Upper lobe of left lung (tissue), 6 donors: Measurements from ENCODE around the gene MVK. TPM values are rescaled to one million over a fixed set of nuclear protein-coding genes. Genes with fewer than 3 reads are reported as not detected.

Experiments used
- ATAC-seq, 2 donors: fragments of 200-7000 bp; cut with Tn5 transposase; one replicate each; pipeline ENCODE4 v1.9.1; 2022; ENCODE audit warnings: mild to moderate bottlenecking in 2 of 2, moderate library complexity in 2 of 2; ENCODE audit not compliant: low FRiP score in 2 of 2
- DNase-seq, 2 donors: peaks; one replicate each; pipeline ENCODE4 v3.0.0-alpha.2; 2019 to 2020
- H3K27ac ChIP-seq, 4 donors: fragments of 200-600 bp; sonication (generic); one replicate each; pipeline ENCODE4 v1.5.1; 2016 to 2019
- H3K27me3 ChIP-seq, 4 donors: fragments of 200-600 bp; sonication (generic); one replicate each; pipeline ENCODE4 v1.5.1; 2017 to 2019
- H3K36me3 ChIP-seq, 4 donors: fragments of 200-600 bp; sonication (generic); one replicate each; pipeline ENCODE4 v1.5.1; 2016 to 2019
- H3K4me1 ChIP-seq, 4 donors: fragments of 200-600 bp; sonication (generic); one replicate each; pipeline ENCODE4 v1.5.1; 2018 to 2019
- H3K4me3 ChIP-seq, 4 donors: fragments of 200-600 bp; sonication (generic); one replicate each; pipeline ENCODE4 v1.5.1; 2017 to 2019; ENCODE audit warnings: mild to moderate bottlenecking in 2 of 4, moderate library complexity in 1 of 4
- H3K9me3 ChIP-seq, 4 donors: fragments of 200-600 bp; sonication (generic); one replicate each; pipeline ENCODE4 v1.5.1; 2018 to 2019
- EP300 ChIP-seq, 4 donors: sonication (generic); formaldehyde crosslinking; IDR thresholded peaks; one replicate each; pipeline ENCODE4 v1.5.1; 2017; ENCODE audit warnings: antibody characterized with exemption in 4 of 4, control low read depth in 2 of 4
- POLR2A ChIP-seq, 4 donors: fragments of 450-650 bp; IDR thresholded peaks; one replicate each; pipeline ENCODE4 v1.5.1; 2016 to 2017; ENCODE audit warnings: antibody characterized with exemption in 4 of 4, mild to moderate bottlenecking in 2 of 4
- POLR2AphosphoS5 ChIP-seq, 2 donors: sonication (generic); formaldehyde crosslinking; IDR thresholded peaks; one replicate each; pipeline ENCODE4 v1.5.1; 2017; ENCODE audit warnings: antibody characterized with exemption in 2 of 2
- WGBS, 2 donors: methylation state at CpG; one replicate each; pipeline ENCODE4 v1.1.5; 2017 to 2018; 5-methylcytosine and 5-hydroxymethylcytosine counted together
- total RNA-seq, 6 donors: library from RNA; depleted of rRNA in 4 of 6; stranded (reverse); fragments of >200 nt in 4 of 6; gene quantifications; one replicate each; pipeline versions ENCODE4 v1.1.0 to v1.2.1, GENCODE V29; 2016 to 2021
- TF ChIP-seq, protein P1 (sequence below), 6 experiments: fragments of 450-650 bp in 4 of 6; fragments of 200-600 bp in 2 of 6; sonication (generic) in 2 of 6; IDR thresholded peaks; one replicate each; pipeline ENCODE4 v1.5.1; 2016 to 2019; ENCODE audit warnings: antibody characterized with exemption in 6 of 6
- donor health status: DM: no; HTN: no; CAD: no; lungs with moderate emphysema.
- donor health status: DM: no; HTN: yes; CAD: no; lungs with severe emphysema.

MVK gene
- total RNA-seq, 6 donors from 2014 or later = 22.2 to 56.2 (median 41.5) TPM

DNA sequence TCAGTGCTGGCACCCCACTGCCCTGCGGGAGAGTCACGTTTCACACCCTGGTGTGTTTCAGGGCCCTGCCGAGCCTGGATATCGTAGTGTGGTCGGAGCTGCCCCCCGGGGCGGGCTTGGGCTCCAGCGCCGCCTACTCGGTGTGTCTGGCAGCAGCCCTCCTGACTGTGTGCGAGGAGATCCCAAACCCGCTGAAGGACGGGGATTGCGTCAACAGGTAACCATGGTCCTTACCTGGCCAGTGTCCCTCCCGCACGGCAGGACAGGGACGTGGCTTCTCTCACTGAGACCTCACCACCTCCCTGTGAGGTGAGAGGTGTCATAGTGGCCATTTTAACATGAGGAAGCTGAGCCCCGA is 7.7 kb downstream of the MVK start:
- Histone ChIP-seq H3K36me3 (peaks cover 12 to 80% (median 52%) of the 10 kb centered on the region in 4 donors), H3K4me1 (peaks cover 0 to 7% (median 0%) of the 10 kb centered on the region in 4 donors), H3K9me3 (no peaks in the 10 kb centered on the region), H3K4me3 (no peak overlapping the region), H3K27me3 (no peaks in the 10 kb centered on the region), H3K27ac (peak overlapping the region in 2 of 4 donors; percentile 55 to 64)
- WGBS, 2 donors = 92% methylated on average over 17 to 18 of the region's 18 CpGs
- TF ChIP-seq POLR2A (IDR thresholded peaks at IDR 0.05) = no peak
- TF ChIP-seq EP300 (IDR thresholded peaks at IDR 0.05) = no peak
- TF ChIP-seq, protein P1, sequence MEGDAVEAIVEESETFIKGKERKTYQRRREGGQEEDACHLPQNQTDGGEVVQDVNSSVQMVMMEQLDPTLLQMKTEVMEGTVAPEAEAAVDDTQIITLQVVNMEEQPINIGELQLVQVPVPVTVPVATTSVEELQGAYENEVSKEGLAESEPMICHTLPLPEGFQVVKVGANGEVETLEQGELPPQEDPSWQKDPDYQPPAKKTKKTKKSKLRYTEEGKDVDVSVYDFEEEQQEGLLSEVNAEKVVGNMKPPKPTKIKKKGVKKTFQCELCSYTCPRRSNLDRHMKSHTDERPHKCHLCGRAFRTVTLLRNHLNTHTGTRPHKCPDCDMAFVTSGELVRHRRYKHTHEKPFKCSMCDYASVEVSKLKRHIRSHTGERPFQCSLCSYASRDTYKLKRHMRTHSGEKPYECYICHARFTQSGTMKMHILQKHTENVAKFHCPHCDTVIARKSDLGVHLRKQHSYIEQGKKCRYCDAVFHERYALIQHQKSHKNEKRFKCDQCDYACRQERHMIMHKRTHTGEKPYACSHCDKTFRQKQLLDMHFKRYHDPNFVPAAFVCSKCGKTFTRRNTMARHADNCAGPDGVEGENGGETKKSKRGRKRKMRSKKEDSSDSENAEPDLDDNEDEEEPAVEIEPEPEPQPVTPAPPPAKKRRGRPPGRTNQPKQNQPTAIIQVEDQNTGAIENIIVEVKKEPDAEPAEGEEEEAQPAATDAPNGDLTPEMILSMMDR (IDR thresholded peaks at IDR 0.05) = no peak
- TF ChIP-seq POLR2AphosphoS5 (IDR thresholded peaks at IDR 0.05) = no peak
- ATAC-seq = no peak
- peak in 1 of 2 donors; percentile 60 for DNase-seq

DNA sequence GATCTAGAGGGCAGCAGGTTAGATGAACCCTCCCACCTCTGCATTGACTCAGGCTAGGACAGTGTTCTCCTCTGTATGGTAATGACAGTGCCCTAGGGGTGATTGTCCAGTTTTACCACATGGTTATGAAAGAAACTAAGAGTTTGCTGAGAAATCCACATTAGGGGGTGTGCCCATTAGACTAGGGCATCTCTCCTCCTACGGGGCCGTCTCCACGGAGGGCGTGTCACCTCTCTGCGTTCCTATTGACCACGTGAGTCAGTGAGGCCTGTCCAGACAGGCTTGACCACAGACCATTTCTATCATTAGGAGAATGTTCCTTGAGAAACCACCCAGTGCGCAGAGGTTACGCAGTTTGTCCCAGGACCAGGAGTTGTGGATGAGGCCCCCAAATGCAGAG is 8.3 kb downstream of the MVK start:
- Histone ChIP-seq H3K27me3 (no peaks in the 10 kb centered on the region), H3K9me3 (no peaks in the 10 kb centered on the region), H3K27ac (peak overlapping the region in 2 of 4 donors; percentile 55 to 64), H3K4me1 (peaks cover 0 to 7% (median 0%) of the 10 kb centered on the region in 4 donors), H3K36me3 (peaks cover 8 to 82% (median 52%) of the 10 kb centered on the region in 4 donors), H3K4me3 (no peak overlapping the region)
- peak in 1 of 2 donors; percentile 52 for DNase-seq
- WGBS, 2 donors = 71 to 77% methylated on average over 8 of the region's 8 CpGs
- ATAC-seq = peak; percentile 35 to 74
- no peak for TF ChIP-seq EP300 (IDR thresholded peaks at IDR 0.05)
- TF ChIP-seq, protein P1 (IDR thresholded peaks at IDR 0.05) = no peak
- TF ChIP-seq POLR2A (IDR thresholded peaks at IDR 0.05) = no peak
- TF ChIP-seq POLR2AphosphoS5 (IDR thresholded peaks at IDR 0.05) = no peak

DNA sequence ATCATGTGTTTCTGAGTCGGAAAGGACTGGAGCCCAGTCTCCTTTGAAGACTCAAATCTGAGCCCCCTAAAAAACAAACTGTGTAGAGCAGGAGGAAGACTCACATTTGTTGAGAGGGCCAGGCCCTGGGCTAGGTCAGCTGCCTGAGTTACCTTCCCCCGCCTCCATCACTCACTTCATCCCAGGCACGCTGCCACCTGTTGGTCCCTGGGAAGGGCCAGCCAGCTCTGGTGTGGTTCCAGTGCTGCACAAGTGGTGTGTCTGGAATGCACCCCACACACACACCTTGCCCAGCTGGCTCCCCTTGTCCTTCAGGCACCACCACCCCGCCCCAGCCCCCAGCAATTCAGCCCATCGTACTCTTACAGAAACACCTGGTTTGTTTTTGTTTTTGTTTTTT is 9.0 kb downstream of the MVK start:
- H3K4me1 ChIP-seq = peaks cover 0 to 7% (median 0%) of the 10 kb centered on the region in 4 donors
- no peaks in the 10 kb centered on the region for H3K27me3 ChIP-seq
- H3K36me3 ChIP-seq = peaks cover 8 to 82% (median 51%) of the 10 kb centered on the region in 4 donors
- TF ChIP-seq, protein P1 (IDR thresholded peaks at IDR 0.05) = no peak
- no peak for TF ChIP-seq POLR2AphosphoS5 (IDR thresholded peaks at IDR 0.05)
- TF ChIP-seq EP300 (IDR thresholded peaks at IDR 0.05) = no peak
- TF ChIP-seq POLR2A (IDR thresholded peaks at IDR 0.05) = no peak
- H3K9me3 ChIP-seq = no peaks in the 10 kb centered on the region
- peak overlapping the region in 2 of 4 donors; percentile 40 to 64 for H3K27ac ChIP-seq
- DNase-seq (peak in 1 of 2 donors; percentile 91), ATAC-seq (peak; percentile 63 to 85)
- WGBS, 2 donors = 58 to 77% methylated on average over 5 of the region's 5 CpGs
- H3K4me3 ChIP-seq = no peak overlapping the region

DNA sequence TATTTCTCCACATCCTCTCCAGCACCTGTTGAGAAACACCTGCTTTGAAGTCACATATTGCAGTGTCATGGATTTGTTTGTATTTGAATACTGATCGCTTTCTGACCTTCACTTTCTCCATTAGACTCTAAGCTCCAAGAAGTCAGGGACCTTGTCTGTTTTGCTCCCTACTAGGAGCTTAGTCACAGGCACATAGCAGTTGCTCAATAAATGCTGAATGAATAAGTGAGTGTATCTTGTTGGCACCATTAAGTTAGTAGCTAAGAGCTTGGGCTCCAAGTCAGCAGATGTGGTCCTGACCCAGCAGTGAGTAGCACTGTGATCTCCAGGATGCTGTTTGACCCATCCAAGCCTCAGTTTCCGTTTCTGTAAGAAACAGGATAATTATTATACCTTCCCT is 10.1 kb downstream of the MVK start:
- Histone ChIP-seq H3K27ac (no peak overlapping the region), H3K36me3 (peaks cover 8 to 77% (median 49%) of the 10 kb centered on the region in 4 donors), H3K27me3 (no peaks in the 10 kb centered on the region), H3K4me1 (peaks cover 0 to 8% (median 0%) of the 10 kb centered on the region in 4 donors), H3K4me3 (no peak overlapping the region), H3K9me3 (no peaks in the 10 kb centered on the region)
- WGBS, 2 donors = 85 to 87% methylated on average over 2 of the region's 2 CpGs
- no peak for DNase-seq
- ATAC-seq = no peak
- TF ChIP-seq, protein P1 (IDR thresholded peaks at IDR 0.05) = no peak
- TF ChIP-seq POLR2A (IDR thresholded peaks at IDR 0.05) (no peak), POLR2AphosphoS5 (IDR thresholded peaks at IDR 0.05) (no peak), EP300 (IDR thresholded peaks at IDR 0.05) (no peak)
